Left lobe of liver (tissue), 2 donors: Measurements from ENCODE around the gene C6orf136. TPM values are rescaled to one million over a fixed set of nuclear protein-coding genes. Genes with fewer than 3 reads are reported as not detected.
A peak's percentile ranks its signal among the peaks of the same experiment; 100 is the strongest.

Source experiments
- ATAC-seq: fragments of 200-7000 bp; cut with Tn5 transposase; one replicate; pipeline ENCODE4 v1.9.1; 2020; ENCODE audit warnings: mild to moderate bottlenecking, moderate library complexity
- DNase-seq: peaks from one replicate; pipeline ENCODE4 v3.0.0-alpha.2; 2020; ENCODE audit warnings: low spot score
- total RNA-seq: library from RNA; stranded (reverse); gene quantifications from one replicate; pipeline ENCODE4 v1.2.1, GENCODE V29; 2021
- donor health status: DM: no; HTN: no; CAD: no; lungs with moderate emphysema.
- donor health status: DM: no; HTN: yes; CAD: no.

The C6orf136 gene
- total RNA-seq, 1 donor from 2014 or later = 13.8 TPM

DNA sequence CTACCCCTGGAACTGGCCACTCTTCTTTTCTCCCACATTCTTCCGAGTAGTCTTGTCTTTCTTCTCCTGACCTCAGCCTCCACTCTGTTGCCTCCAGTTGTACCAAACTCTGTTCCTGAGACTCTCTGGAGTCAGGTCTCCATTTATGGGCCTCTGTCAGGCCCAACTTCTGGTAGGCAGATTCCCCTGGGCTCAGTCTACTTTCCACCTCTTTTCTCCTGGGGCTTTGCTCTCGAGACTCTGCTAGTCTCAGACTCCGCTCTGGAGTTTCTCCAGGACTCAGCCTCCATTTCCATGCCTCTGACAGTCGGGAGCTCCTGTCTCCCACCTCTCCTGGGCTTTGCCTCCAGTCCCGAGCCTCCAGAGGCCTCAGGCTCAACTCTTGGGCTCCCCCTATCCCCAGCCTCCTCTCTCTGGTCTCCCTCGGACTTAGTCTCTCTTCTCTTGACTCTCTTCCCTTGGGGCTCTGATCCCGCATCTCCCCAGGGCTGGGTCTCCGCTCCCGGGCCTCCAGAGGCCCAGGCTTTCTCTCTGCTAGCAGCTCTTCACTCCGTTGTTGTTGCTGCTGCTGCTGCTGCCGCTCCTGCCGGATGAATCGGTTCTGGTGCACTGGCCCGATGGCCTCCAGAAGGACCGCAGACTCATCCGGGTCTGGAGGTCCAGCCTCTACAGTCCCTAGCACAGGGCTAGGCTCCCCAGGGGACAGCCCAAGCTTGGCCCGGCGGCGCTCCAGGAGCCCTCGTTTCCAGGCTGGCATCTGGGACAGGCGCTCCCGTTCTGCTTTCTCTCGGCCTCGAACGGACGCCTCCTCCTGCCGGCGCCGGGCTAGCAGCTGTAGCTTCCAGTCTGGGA, 38.5 kb downstream of the C6orf136 start:
- DNase-seq = peak; percentile 54
- no peak for ATAC-seq

GRCh38 chr6:30686009-30686907, 39.3 kb downstream of the C6orf136 start, which contains the start of gene PPP1R18:
PPP1R18 (minus strand) TSS chr6:30686645; CDS start chr6:30686018, 627 bp downstream.
- DNase-seq = peak; percentile 87
- peak; percentile 72 for ATAC-seq

GRCh38 chr6:30686908-30687658, 40.1 kb downstream of the C6orf136 start:
- peak; percentile 63 for ATAC-seq

DNA sequence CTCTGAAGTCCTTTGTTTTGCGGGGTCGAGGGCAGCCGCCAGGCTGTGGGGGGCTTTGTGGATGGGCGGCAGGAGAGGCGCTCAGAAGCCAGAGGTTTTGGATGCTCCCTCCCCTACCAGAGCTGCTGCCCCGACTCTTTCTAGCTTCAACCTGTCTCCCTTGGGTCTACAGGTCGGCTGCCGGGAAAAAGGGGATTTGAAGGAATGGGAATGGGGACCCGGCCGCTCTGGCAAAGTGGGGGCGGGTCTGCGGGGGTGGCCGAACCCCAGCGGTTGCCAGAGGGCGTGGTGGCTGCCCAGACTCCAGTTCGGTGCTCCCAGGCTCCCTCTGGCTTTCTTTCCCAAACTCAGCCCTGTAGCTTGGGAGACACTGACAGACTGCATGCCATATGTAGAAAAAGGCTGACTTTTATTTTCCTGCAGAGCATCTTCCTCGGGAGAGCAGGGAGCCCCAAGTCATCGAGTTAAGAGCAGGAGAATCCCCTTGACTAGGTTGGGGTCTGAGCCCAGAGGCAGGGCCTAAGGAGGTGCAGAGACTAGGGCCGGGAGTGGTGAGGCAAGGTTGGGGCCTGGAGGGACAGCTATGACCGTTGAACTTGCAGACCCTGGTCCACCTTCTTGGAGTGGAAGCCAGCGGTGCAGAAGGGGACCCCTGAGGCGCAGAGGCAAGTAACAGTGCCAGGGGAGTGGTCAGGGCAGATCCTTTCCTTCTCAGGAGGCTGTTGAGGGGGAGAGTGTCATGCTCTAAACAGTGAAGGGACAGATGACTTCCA, 40.9 kb downstream of the C6orf136 start:
- DNase-seq (no peak), ATAC-seq (no peak)

More at GRCh38 chr6:30686908-30687658, 40.1 kb downstream of the C6orf136 start:
- peak; percentile 86 for DNase-seq

GRCh38 chr6:30688569-30688968, 41.6 kb downstream of the C6orf136 start:
- ATAC-seq (no peak), DNase-seq (no peak)

DNA sequence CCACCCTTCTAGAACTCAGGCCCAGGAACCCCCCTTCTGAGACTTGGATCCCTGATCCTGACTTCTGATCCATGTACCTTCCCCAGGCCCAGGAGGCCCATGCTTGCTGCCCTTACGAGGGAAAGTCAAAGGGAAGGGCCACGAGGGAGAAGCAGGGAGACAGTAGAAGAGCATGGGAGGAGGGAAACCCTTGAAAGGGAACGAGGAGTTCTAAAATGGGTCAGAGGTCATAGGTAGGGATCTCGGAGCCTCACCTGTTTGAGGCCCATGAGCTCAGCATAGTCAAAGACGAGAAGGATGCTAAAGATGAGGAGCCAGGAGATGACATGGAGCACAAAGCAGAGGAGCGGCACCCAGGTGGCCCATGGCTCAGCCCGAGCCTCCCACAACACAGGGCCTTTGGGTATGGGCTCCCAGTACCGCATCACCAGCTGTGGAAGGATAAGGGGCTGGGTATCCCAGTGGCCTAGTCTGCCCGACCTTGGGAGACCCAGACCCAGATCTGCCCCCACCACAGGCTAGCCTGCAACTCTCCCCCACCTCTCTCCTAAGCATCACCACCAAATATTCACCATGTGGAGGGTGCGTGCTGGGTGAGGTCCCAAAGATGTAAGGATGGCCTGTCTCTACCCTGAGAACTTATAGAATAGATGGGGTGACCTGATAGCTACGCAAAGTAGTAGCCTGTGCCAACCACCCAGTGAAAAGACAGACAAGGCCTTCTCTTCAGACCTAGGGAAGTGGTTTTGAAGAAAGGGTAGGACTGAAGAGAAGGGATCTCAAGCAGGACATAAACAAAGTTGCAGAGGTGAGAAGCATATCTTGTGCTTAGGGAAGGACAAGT, 42.3 kb downstream of the C6orf136 start:
- no peak for DNase-seq
- no peak for ATAC-seq

DNA sequence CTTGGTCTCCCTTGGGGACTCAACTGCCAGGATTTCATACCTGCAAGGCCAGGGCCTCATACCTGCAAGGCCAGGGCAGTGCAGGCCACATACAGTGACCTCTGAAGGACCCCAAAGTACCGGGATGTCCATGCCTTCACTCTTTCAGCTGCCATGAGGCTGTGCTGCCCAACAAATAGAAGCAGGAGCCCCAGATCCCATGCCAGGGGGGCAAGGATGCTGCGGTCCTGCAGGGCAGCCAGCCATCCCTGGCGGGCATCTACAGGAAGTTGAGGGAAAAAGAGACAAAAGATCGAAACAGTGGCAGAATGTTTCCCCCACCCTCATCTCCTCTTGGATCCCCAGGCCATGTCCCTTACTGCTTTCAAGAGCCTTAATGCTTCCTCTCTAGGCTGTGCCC, 43.1 kb downstream of the C6orf136 start:
- ATAC-seq = no peak
- no peak for DNase-seq

- ATAC-seq (peak; percentile 78), DNase-seq (peak; percentile 85)
Observed at GRCh38 chr6:30690403-30691207, 43.7 kb downstream of the C6orf136 start, which contains the start of gene NRM. NRM (minus strand) TSS chr6:30690984; CDS start chr6:30690974, 10 bp downstream.

DNA sequence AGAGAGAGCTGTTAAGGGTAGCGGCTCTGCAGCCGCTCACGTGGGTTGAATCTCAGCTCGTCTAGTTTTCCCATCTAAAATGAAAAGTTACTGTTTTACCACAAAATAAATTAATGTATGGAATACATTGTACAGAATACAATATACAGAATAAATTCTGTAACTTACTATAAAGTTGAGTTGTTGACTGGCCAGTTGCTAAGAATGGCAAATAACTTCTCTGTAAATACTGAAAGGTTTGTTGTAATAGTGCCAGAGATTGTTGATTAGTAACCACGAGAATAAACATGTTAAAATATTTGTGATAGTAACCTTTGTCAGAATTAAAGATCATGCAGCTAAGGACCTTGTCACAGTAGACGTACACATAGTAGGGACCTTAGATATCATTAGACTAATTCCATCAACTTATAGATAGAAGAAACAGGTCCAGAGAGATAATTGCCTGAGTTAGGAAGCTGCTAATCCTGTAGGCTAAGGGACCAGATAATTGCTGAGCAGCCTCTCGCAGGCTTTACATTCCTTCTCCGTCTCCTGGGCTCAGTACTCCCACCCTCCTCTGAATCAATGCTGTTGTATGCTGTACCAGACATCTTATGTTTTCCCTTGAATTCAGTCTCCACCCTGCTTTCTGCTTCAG, 44.4 kb downstream of the C6orf136 start:
- ATAC-seq = no peak
- DNase-seq = no peak

DNA sequence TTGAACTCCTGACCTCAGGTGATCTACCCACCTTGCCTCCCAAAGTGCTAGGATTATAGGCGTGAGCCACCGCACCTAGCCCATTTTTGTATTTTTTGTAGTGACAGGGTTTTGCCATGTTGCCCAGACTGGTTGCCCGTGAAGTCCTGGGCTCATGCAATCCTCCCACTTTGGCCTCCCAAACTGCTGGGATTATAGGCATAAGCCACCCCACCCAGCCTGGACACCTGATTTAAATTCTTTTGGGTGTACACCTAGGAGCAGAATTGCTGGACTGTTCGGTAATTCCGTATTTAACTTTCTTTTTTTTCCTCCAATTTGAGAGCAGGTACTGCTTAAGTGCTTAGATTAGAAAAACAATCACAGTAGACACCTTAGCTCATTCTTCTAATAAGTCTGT, 49.5 kb downstream of the C6orf136 start:
- DNase-seq (no peak), ATAC-seq (no peak)

DNA sequence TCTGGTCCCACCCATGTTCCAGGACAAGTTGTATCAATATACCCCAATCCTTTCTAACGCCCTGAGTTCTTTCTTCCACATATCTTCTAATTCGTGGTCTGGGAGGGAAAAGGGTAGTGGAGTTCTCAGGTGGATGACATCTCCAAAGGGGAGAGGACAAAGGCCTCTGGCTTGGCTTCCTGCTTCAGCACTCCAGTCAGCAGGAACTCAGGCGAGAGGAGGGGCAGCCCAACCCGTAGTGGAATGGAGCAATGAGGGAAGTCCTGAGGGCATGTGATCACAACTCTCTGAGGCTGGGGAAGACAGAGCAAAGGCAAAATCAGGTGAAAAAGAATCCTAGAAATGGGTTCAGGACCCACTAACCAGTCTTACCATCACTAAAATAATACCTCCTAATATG, 53.4 kb downstream of the C6orf136 start:
- peak; percentile 77 for DNase-seq

More for the DNA sequence above, 53.4 kb downstream of the C6orf136 start:
- peak; percentile 98 for ATAC-seq

Other genes with a start within 250 kb of the C6orf136 start
- gene HLA-E, start 157.6 kb upstream of the C6orf136 start, total RNA-seq = 141 TPM
- 24.0 TPM for gene GNL1, start 90.6 kb upstream of the C6orf136 start, total RNA-seq
- gene PRR3, start 89.8 kb upstream of the C6orf136 start, total RNA-seq = 2.3 TPM
- gene ABCF1, start 75.7 kb upstream of the C6orf136 start, total RNA-seq = 24.4 TPM
- 49.8 TPM for gene PPP1R10, start 29.9 kb upstream of the C6orf136 start, total RNA-seq
- 53.3 TPM for gene MRPS18B, start 29.3 kb upstream of the C6orf136 start, total RNA-seq
- gene ATAT1, start 20.3 kb upstream of the C6orf136 start, total RNA-seq = 5.1 TPM
- 15.2 TPM for gene DHX16, start 25.9 kb downstream of the C6orf136 start, total RNA-seq
- 10.6 TPM for gene PPP1R18, start 39.5 kb downstream of the C6orf136 start, total RNA-seq
- 1.8 TPM for gene NRM, start 43.9 kb downstream of the C6orf136 start, total RNA-seq
- 13.7 TPM for gene MDC1, start 70.1 kb downstream of the C6orf136 start, total RNA-seq
- 219 TPM for gene TUBB, start 73.2 kb downstream of the C6orf136 start, total RNA-seq
- gene FLOT1, start 95.6 kb downstream of the C6orf136 start, total RNA-seq = 45.9 TPM
- 5.8 TPM for gene IER3, start 97.4 kb downstream of the C6orf136 start, total RNA-seq
- 5.1 TPM for gene DDR1, start 237.4 kb downstream of the C6orf136 start, total RNA-seq